Globus pallidus (tissue), 1 donor: ENCODE measurements around the gene KCTD15.

ENCODE experiments used
- DNase-seq: peaks from one replicate; pipeline ENCODE4 v3.0.0-alpha.2; 2015; ENCODE audit warnings: low spot score

Gene KCTD15

DNA sequence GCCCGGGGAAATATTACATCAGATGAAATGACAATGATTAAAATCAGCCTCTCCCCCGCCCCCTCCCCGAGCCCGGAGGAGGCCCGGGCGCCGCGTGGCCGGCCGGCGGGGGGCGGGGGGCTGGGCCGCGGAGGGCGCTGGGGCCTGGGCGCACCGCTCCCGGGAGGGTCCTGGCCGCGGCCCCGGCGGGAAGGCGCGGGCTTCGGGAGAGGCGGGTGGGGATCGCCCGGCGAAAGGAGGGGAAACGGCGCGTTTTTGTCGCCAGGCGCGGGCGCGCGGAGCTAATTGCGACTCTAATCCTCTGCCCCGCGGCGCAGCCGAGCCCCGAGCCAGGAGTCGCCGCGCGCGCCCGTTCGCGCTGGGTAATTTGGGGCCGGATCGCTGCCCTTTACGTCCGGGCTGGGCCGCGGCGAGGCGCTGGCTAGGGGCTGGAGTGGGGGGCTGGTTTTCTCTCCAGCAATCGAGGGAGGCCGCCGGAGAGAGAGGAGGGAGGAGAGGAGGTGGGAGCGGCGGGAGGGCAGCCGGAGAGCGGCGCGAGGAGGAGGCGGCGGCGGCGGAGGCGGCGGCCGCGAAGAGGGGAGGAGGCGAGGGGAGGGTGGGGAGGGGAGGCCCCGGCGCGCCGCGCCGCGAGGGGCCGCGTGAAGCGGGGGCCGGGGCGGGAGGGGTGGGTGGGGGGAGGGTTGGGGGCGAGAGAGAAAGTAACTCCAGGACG, at the start of gene KCTD15:
KCTD15 (plus strand) TSS at position 707 of the 712 bp plus-strand sequence. CDS start 3,585 bp downstream, outside the sequence.
- no peak for DNase-seq

GRCh38 chr19:33747273-33747672, 49.4 kb upstream of the KCTD15 start:
- no peak for DNase-seq

DNA sequence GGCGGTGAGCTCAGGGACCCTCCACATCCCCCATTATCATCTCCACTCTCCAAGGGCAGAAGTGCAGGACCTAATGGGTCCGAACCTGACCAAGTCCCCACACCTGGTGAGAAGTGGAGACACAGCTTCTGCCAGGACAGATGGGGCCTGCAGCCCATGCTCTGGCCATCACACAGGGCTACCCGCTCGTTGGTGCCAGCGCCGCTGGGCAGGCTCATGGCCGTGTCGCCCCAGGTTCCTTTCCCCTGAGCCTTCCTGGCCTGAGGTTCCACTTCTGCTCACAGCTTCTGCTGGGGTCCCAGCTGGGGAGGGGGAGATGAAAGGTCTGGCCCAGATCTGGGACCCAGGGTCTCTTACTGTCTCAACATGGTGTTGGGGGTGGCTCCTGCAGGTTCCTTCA, 48.4 kb upstream of the KCTD15 start:
- DNase-seq: no peak

DNA sequence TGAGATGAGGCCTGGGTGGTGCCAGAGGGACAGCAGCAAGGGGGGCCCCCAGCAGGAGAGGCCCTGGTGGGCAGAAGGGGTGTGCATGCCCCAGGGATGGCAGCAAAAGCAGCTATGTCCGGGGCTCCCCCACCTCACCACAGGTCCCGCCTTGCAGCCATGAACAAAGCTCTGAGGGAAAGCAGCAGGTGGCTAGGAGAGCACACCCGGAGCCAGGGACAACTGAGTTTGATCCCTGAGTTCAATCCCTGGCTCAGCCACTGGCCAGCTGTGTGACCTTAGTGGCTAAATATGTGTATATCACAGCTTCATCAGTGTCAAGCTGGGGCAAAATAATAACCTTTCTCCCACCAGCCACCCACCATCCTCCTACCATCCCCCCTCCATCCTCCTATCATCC, 47.7 kb upstream of the KCTD15 start:
- DNase-seq: no peak

GRCh38 chr19:33749619-33750175, 47.0 kb upstream of the KCTD15 start:
- DNase-seq: no peak

DNA sequence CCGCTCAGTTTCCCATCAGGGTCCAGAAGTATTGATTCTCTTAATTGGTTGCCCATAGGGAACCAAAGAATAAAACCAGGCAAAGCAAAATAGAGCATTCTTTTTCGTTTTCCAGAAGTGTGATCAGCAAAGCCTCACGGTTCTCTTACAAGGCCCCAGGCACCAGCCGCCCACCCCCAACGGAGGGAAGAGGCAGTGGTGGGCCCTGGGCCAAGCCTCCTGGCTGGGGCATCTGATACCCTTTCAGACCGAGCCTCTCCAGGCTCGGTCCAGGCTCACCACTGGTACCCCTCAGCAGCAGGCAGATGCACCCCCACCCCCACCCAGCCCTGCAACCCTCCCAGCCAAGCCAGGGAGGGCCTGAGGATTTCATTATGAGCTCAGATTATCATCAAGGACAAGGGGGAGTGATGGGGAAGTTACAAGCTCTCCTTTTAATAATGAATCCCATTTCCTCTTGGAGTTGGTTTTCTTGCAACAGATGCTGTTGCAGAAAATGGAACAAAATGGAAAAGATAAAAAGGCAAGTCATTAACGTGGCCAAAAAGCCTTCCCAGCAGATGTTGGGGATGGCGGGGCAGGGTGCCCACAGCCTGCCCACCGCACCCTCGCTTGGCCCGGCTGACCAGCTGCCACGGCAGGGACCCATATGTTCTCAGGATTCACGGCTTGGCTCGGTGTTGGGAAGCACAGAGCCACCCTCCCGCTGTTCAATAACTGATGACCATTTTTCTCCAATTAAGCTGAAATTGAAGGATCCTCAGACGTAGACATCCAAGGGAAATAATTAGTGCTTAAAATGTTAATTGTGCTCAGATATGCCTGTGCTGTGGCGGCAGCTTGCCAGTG, 45.9 kb upstream of the KCTD15 start:
- no peak for DNase-seq

GRCh38 chr19:33751436-33751770, 45.3 kb upstream of the KCTD15 start:
- no peak for DNase-seq

DNA sequence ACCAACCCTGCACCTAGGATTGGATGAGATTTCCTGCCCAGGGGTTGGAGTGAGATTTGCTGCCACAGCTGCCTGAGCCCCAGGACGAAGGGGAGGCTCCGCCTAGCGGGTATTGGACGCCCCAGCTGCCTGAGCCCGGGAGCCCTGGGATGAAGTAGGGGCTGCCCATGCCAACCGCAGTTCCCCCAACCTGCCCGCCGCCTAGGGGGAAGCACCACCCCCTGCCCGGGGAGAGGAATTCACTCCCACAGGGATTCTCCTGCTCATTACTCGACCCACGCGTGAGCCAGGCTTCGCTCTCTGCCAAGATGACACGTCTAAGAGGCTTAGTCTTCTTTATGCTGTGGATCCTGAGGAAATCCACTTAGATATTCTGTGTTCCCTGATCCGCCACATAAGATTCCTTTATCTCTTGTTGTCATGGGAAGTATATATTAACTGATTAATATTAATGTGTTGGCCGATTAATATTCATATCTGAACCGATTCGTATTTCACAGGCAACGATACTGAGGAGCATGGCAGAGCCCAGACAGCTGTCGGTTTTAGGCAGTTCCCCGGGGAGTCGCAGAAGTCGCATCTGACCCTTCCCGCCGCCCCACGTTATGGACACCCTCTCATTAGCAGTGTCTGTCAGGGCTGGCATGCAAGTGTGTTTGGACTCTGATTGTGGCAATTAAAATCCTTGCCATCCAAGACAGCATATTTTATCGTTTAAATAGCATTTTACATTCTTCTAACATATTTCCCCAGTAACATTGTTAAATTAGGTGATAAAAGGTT, 44.5 kb upstream of the KCTD15 start:
- DNase-seq: no peak

DNA sequence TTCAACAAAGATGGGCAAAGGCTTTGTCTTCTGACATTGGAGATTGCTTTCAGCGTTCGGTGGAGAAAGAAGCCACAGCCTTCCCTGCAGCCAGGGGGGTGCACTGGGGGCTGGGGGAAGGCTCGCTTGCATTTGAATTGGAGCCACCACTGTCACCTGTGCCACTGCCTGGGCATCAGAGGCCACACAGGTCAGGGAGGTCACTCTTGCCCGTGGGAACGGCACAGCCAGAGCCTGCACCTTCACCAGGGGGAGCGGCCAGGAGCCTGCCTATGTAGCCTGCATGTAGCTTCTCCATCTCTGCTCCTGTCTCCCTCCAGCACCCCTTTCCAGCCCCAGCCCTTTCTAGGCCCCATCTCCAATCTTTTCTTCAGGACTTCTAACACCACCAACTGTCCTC, 43.7 kb upstream of the KCTD15 start:
- no peak for DNase-seq

- DNase-seq: no peak
Observed at GRCh38 chr19:33754361-33754760, 42.3 kb upstream of the KCTD15 start.

DNA sequence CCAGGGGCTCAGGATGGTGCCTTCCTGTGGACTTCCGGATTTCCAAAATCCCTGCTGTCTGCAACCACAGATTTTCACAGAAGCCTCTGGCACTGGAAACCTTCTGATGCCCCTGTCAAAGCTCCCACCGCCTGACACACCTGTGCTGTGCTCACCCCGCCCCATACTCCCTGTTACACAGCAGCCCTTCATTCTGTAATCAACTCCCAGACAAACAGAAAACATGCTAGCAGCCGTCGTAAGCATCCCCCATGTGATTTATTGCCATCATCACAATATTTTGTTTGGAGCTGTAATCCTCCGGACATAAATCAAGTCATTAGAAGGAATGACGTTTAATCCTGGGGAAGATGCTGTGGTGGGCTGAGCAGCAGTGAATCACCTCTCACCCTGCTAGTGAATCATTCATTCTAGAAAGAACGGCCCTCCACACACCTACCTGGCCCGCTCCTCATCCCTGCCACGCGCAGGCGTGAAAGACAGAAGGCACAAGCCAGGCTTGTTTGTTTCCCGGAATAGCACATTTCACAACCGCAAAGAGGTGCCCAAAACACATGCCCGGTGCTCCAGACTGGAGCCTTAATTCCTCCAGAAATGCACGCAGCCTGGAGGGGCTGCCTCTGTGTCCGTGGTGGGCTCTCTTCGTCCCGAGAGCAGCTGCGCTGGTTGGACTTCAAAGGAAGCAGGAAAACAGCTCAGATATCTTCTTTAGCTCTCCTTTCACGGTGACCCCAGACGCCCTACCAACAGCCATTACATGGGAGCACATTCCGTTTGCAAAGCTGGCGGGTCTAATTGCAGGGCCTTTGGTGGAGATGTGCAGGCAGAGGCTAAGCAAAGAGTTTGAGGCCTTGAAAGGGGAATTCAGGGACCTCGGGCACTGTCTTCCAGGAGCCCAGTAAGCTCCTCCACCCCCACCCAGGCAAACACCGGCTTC, 41.3 kb upstream of the KCTD15 start:
- DNase-seq: no peak

- no peak for DNase-seq
Observed at GRCh38 chr19:33756177-33756576, 40.5 kb upstream of the KCTD15 start.

DNA sequence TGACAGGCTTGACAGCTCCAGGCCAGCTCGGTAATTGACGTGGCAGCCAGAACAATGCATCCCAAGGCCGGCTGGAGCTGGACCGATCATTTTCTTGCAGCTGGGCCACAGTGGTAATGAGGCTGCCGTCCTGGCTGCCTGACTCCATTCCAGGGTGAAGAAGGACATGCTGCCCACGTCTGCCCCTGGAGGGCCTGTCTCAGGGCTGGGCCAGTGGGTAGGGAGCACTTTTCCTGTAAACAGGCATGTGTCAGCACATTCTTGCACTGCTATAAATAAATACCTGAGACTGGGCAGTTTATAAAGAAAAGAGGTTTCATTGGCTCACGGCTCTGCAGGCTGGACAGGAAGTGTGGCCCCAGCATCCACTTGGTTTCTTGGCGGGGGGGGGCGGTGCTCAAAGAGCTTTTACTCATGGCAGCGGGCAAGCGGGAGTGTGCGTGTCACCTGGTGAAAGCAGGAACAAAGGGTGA, 38.1 kb upstream of the KCTD15 start:
- DNase-seq: no peak

- no peak for DNase-seq
Observed at GRCh38 chr19:33759356-33759755, 37.3 kb upstream of the KCTD15 start.

DNA sequence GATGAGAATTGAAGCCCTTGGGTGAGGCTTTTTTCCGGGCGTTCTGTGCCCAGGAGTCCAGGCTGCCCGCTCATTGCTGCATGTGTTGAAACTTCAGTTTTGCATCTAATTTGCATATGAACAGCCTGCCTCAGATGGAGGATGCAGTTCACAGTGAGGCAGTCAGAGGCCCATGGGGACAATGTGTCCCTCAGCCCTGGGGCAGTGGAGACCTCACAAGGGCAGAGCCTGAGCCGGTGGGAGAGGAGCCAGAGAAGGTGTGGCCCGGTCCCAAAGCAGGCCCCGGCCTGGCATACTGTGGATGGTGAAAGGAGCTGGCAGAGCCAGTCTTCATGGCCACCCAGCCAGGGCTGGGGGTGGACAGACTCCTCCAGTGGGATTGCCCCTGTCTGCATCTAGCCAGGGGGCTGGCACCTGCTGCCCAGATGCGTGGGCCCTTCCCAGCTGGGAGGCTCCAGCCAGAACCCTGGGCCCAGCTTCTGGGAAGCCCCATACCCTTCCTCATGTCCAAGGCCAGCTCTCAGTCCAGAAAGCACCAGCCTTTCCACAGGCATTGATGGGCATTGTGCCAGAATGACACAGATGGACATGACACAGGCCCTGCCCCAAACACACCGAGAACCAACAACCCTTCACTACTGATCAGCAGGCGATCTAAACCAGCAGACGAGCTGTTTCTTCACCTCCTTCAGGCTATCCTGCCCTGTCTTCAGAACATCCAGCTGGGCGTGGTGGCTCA, 32.9 kb upstream of the KCTD15 start:
- DNase-seq: peak; percentile 25

DNA sequence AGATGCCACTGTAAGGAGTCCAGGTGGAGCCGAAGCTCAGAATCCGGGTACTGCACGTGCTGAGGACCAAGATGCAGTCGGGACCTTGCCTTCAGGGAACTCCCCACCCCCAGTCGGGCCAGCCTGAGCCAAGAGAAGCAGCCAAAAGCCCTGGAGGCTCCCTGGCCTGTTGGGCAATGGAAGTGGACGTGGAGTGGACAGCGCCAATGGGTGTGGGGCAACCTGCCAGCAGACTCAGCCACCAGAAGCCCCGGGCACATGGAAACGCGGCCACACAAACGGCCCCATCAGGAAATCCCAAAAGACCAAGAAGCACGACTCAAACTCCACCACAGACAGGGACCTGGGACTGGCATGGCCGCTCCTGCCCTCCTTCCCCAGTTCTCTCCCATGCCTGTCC, 30.0 kb upstream of the KCTD15 start:
- DNase-seq: no peak

DNA sequence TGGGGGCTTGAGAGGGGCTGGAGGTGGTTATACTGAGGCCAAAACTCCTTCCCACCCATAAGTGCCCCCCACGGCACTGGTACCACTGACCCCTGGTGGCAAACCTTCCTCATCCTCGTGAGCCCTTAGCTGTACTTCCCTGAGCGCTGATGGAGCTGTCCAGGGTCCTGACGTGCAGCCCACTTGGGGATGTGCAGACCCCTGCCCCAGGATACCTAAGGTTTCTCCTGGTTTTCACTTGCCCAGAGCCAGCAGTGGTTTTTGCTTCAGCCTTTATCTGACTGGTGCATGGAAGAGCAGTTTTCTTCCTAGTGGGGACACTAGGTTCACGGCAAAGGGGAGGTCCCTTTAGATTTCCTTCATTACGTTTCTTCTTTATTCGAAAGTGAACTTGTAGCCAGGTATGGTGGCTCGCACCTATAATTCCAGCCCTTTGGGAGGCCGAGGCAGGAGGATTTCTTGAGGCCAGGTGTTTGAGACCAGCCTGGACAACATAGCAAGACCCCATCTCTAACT, 28.7 kb upstream of the KCTD15 start:
- no peak for DNase-seq

- DNase-seq: no peak
Observed at GRCh38 chr19:33769208-33769607, 27.5 kb upstream of the KCTD15 start.

DNA sequence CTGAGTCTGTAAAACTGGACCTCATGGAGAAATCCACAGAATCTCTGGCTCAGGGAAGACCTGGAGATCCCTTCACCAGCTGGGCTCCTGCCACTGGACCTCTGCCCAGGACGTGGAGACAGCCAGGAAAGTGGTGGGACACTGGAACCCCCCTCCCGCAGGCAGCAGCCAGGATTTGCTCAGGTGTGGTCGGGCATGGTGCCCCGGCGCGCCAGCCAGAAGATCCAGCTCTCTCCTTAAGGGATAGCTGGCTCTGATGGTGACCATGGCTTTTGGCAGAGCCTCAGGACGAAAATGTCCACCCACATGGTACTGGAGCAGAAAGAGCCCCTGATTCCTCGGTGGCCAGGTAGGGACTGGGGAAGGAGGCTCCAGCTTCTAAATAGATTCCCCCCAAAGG, 26.6 kb upstream of the KCTD15 start:
- DNase-seq: no peak

DNA sequence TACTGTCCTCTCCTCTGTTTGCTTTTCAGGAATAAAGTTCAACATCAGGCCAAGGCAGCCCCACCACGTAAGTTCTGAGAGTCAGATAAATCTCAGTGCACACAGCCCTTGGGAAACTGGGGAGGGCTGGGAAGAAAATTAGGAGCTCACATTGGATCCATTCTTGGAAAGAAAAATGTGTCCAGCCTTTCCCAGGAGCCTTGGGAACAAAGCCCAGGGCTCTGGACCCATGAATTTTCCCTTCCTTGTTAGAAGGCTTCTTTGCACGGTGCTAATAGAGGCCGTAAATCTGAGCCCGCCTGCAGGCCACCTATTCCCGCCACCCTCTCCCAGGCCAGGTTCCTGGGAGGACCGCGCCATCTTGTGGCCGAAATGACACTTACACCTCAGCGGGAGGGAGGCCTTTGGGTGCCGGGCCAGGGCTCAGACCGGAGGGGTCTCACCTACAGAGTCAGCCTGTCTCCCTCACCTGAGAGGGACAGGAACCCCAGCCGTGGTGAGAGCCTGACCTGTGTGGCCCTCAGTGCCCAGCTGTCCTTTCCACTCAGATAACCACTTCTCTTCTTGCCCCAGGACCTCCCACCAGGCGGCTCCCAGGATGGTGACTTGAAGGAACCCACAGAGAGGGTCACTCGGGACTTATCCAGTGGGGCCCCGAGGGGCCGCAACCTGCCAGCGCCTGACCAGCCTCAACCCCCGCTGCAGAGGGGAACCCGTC, 25.1 kb upstream of the KCTD15 start:
- peak; percentile 48 for DNase-seq
